GM23338 (cell line): ENCODE results near the gene KRT16. TPM values are rescaled to one million over a fixed set of nuclear protein-coding genes. Genes with fewer than 3 reads are reported as not detected.

Source experiments
- ATAC-seq: fragments of 200-7000 bp; cut with Tn5 transposase; 3 replicates; pipeline ENCODE4 v1.9.1; 2020
- DNase-seq: peaks from one replicate; pipeline ENCODE4 v3.0.0-alpha.2; 2015; ENCODE audit warnings: low spot score
- H2AFZ ChIP-seq: fragments of 200-600 bp; sonication (generic); 2 replicates; pipeline ENCODE4 v1.8.0; 2016; ENCODE audit warnings: antibody characterized with exemption, mild to moderate bottlenecking, moderate library complexity
- H3F3A ChIP-seq: fragments of 200-600 bp; sonication (generic); replicated peaks from 2 replicates; pipeline ENCODE4 v1.8.0; 2017; ENCODE audit warnings: antibody characterized with exemption, mixed run types, low read depth
- H3K27ac ChIP-seq: fragments of 200-600 bp; sonication (generic); 2 replicates; pipeline ENCODE4 v1.6.1; 2016; ENCODE audit warnings: low read depth
- H3K27me3 ChIP-seq: fragments of 200-600 bp; sonication (generic); 2 replicates; pipeline ENCODE4 v1.8.0; 2016; ENCODE audit warnings: mild to moderate bottlenecking, mixed run types, moderate library complexity; ENCODE audit not compliant: insufficient read depth
- H3K36me3 ChIP-seq: fragments of 200-600 bp; sonication (generic); 2 replicates; pipeline ENCODE4 v1.8.0; 2016; ENCODE audit warnings: mild to moderate bottlenecking; ENCODE audit not compliant: insufficient read depth
- H3K4me1 ChIP-seq: fragments of 200-600 bp; sonication (generic); 2 replicates; pipeline ENCODE4 v1.8.0; 2016; ENCODE audit warnings: mild to moderate bottlenecking, moderate library complexity; ENCODE audit not compliant: insufficient read depth
- H3K4me2 ChIP-seq: fragments of 200-600 bp; sonication (generic); 2 replicates; pipeline ENCODE4 v1.7.1; 2017; ENCODE audit warnings: mixed run types
- H3K4me3 ChIP-seq: fragments of 200-600 bp; sonication (generic); 2 replicates; pipeline ENCODE4 v1.6.1; 2016; ENCODE audit warnings: mixed run types
- H3K79me2 ChIP-seq: fragments of 200-600 bp; sonication (generic); replicated peaks from 2 replicates; pipeline ENCODE4 v1.8.0; 2017; ENCODE audit warnings: mild to moderate bottlenecking; ENCODE audit not compliant: insufficient read depth
- H3K9me2 ChIP-seq: fragments of 200-600 bp; sonication (generic); 2 replicates; pipeline ENCODE4 v1.8.0; 2017; ENCODE audit not compliant: insufficient read depth
- H4K20me1 ChIP-seq: fragments of 200-600 bp; sonication (generic); replicated peaks from 2 replicates; pipeline ENCODE4 v1.8.0; 2017; ENCODE audit warnings: mild to moderate bottlenecking; ENCODE audit not compliant: insufficient read depth
- H3K27ac Mint-ChIP-seq: 2 replicates; pipeline ENCODE4 v1.8.0; 2020; ENCODE audit warnings: inconsistent platforms, mild to moderate bottlenecking, moderate library complexity, mixed read lengths
- H3K27me3 Mint-ChIP-seq: 3 replicates; pipeline ENCODE4 v1.8.0; 2022; ENCODE audit warnings: low read depth, mild to moderate bottlenecking, moderate library complexity, mixed read lengths, inconsistent platforms; ENCODE audit not compliant: insufficient read depth, poor library complexity
- H3K36me3 Mint-ChIP-seq: 3 replicates; pipeline ENCODE4 v1.8.0; 2021; ENCODE audit warnings: low read depth, mild to moderate bottlenecking, inconsistent platforms, moderate library complexity, mixed read lengths
- H3K4me1 Mint-ChIP-seq: 3 replicates; pipeline ENCODE4 v1.8.0; 2020; ENCODE audit warnings: mild to moderate bottlenecking, inconsistent platforms, mixed read lengths
- H3K4me3 Mint-ChIP-seq: 3 replicates; pipeline ENCODE4 v1.8.0; 2021; ENCODE audit warnings: moderate library complexity, mild to moderate bottlenecking, inconsistent platforms, mixed read lengths
- H3K9me3 Mint-ChIP-seq: 3 replicates; pipeline ENCODE4 v1.8.0; 2020; ENCODE audit warnings: moderate library complexity, mild to moderate bottlenecking, inconsistent platforms, mixed read lengths
- CREB1 ChIP-seq: fragments of 250-450 bp; sonication (Bioruptor Pico); IDR thresholded peaks from 2 replicates; pipeline ENCODE4 v1.5.0; 2020; ENCODE audit warnings: low read depth, mild to moderate bottlenecking, moderate library complexity
- CTCF ChIP-seq, 2 experiments: fragments of 200-600 bp in 1 of 2; sonication (generic) in 1 of 2; conservative IDR thresholded peaks; 2 replicates each; pipeline versions ENCODE4 v1.5.1 to v1.6.1; 2016 to 2017; ENCODE audit warnings: antibody characterized with exemption in 2 of 2, low read depth in 2 of 2, mild to moderate bottlenecking in 2 of 2, moderate library complexity in 1 of 2
- ETS1 ChIP-seq: IDR thresholded peaks from 2 replicates; pipeline ENCODE4 v1.6.1; 2016; ENCODE audit warnings: antibody characterized with exemption
- EZH2 ChIP-seq: fragments of 200-600 bp; sonication (generic); IDR thresholded peaks from one replicate; pipeline ENCODE4 v1.8.0; 2017; ENCODE audit warnings: antibody characterized with exemption, mild to moderate bottlenecking, low read depth; ENCODE audit not compliant: unreplicated experiment
- EZH2phosphoT487 ChIP-seq: fragments of 200-600 bp; sonication (generic); IDR thresholded peaks from one replicate; pipeline ENCODE4 v1.8.1; 2018; ENCODE audit warnings: antibody characterized with exemption; ENCODE audit not compliant: unreplicated experiment
- JUNB ChIP-seq: IDR thresholded peaks from one replicate; pipeline ENCODE4 v1.6.1; 2016; ENCODE audit warnings: antibody characterized with exemption; ENCODE audit not compliant: unreplicated experiment
- NANOG ChIP-seq: IDR thresholded peaks from 2 replicates; pipeline ENCODE4 v1.6.1; 2016; ENCODE audit warnings: antibody characterized with exemption, borderline replicate concordance
- POLR2AphosphoS5 ChIP-seq: IDR thresholded peaks from 2 replicates; pipeline ENCODE4 v1.6.1; 2016; ENCODE audit warnings: antibody characterized with exemption, low read depth
- STAT1 ChIP-seq: IDR thresholded peaks from one replicate; pipeline ENCODE4 v1.6.1; 2016; ENCODE audit warnings: antibody characterized with exemption; ENCODE audit not compliant: unreplicated experiment
- ZNF114 ChIP-seq: fragments of 250-450 bp; sonication (Bioruptor Pico); IDR thresholded peaks from 2 replicates; pipeline ENCODE4 v1.5.0; 2020; ENCODE audit warnings: mild to moderate bottlenecking, moderate library complexity
- ZNF331 ChIP-seq: fragments of 250-450 bp; sonication (Bioruptor Pico); IDR thresholded peaks from 2 replicates; pipeline ENCODE4 v1.5.0; 2020; ENCODE audit warnings: low read depth, mild to moderate bottlenecking, moderate library complexity
- polyA plus RNA-seq: library from polyadenylated mRNA; unstranded; fragments of >200 nt; fragmentation: Nextera tagmentation; extraction: Ambion mirVana; gene quantifications from 2 replicates; pipeline ENCODE4 v1.2.1, GENCODE V29; 2016
- total RNA-seq: library from RNA; depleted of rRNA; stranded (reverse); fragments of >200 nt; shearing (Covaris generic); gene quantifications from 2 replicates; pipeline ENCODE4 v1.2.3, GENCODE V29; 2014
- TF ChIP-seq, protein P1 (sequence below): IDR thresholded peaks from one replicate; pipeline ENCODE4 v1.6.1; 2018; ENCODE audit warnings: antibody characterized with exemption; ENCODE audit not compliant: unreplicated experiment

Gene KRT16
- total and polyA plus RNA-seq, 2 experiments from 2014 or later = not detected

DNA sequence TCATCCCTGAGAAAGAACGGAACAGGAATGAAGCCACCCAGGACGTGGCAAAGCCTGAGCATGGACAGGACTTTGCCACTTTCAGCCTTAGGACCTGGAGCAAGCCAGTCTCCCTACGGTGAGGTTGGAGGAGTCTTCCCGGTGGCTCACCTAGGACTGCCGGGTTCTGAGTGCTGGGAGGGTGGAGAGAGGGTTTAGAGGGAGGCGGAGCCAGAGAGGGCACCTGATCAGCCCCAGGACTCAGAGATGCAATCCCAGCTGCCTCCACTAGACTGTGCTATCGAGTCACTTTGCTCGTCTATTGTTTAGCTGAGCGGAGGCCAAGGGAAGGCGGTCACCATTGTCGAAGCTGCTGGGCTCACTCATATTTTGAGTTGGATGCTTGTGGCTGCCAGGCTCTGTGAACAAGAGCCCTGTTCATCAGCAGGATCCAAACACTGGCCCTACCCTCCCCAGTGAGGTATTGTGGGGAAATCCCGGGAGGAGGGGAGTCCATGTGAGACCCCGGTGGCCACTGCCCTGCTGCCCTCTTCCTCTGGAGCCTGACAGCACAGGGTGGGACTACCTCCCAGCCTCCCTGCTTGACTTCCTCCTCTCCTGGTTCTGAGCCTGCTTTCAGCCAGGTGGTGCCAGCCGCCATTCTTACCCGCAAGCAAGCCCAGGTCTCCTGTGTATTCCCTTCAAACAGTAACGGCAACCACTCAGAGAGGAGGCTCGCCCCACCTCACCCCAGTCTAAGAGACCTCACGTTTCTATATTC, 32.9 kb downstream of the KRT16 start:
- Mint-ChIP-seq H3K4me1 (peaks cover 7% of the 10 kb centered on the region; the same call in 2 of the 3 replicates), H3K27me3 (peaks cover 17% of the 10 kb centered on the region), H3K36me3 (no peaks in the 10 kb centered on the region; the same call in 2 of the 3 replicates), H3K4me3 (peak overlapping the region; percentile 46; the same call in 2 of the 3 replicates), H3K27ac (no peak overlapping the region), H3K9me3 (peaks cover 3% of the 10 kb centered on the region; the same call in 1 of the 3 replicates)
- Histone ChIP-seq H2AFZ (peak overlapping the region; percentile 98), H3K27me3 (no peaks in the 10 kb centered on the region), H3K4me3 (peak overlapping the region; percentile 33), H3K9me2 (peaks cover 10% of the 10 kb centered on the region), H3K27ac (no peak overlapping the region), H3K4me1 (peaks cover 3% of the 10 kb centered on the region; the same call in 1 of the 2 replicates), H3K4me2 (peak overlapping the region; percentile 66), H3K36me3 (no peaks in the 10 kb centered on the region), H4K20me1 (no peaks in the 10 kb centered on the region), H3F3A (no peaks in the 10 kb centered on the region; the same call in 1 of the 2 replicates), H3K79me2 (no peaks in the 10 kb centered on the region)
- TF ChIP-seq CTCF (conservative IDR thresholded peaks at IDR 0.05; ENCODE audit: low read depth in 2 of 2) (peak; percentile 74 to 84), ZNF114 (CRISPR knock-in tag) (no peak), POLR2AphosphoS5 (peak; percentile 43; the same call in 1 of the 2 replicates), STAT1 (no peak), CREB1 (CRISPR knock-in tag) (no peak), ETS1 (no peak)
- peak; percentile 97 for DNase-seq
- ATAC-seq = peak; percentile 99

GRCh38 chr17:41578971-41579370, 33.6 kb downstream of the KRT16 start:
- Histone ChIP-seq H3K36me3 (no peaks in the 10 kb centered on the region), H3K4me2 (peak overlapping the region; percentile 63; the same call in 1 of the 2 replicates), H3K79me2 (no peaks in the 10 kb centered on the region), H4K20me1 (no peaks in the 10 kb centered on the region), H3K27ac (no peak overlapping the region), H3F3A (no peaks in the 10 kb centered on the region; the same call in 1 of the 2 replicates), H3K4me3 (no peak overlapping the region), H3K27me3 (no peaks in the 10 kb centered on the region), H3K9me2 (peaks cover 10% of the 10 kb centered on the region), H3K4me1 (peaks cover 3% of the 10 kb centered on the region; the same call in 1 of the 2 replicates), H2AFZ (peak overlapping the region; percentile 98; the same call in 1 of the 2 replicates)
- ATAC-seq (peak; percentile 8; the same call in 2 of the 3 replicates), DNase-seq (no peak)
- 0 out of 3 replicates have a peak overlapping the region, but pooled peaks have one; percentile 7 for H3K4me3 Mint-ChIP-seq
- H3K4me1 Mint-ChIP-seq = peaks cover 7% of the 10 kb centered on the region; the same call in 2 of the 3 replicates
- no peak overlapping the region for H3K27ac Mint-ChIP-seq
- H3K9me3 Mint-ChIP-seq = peaks cover 3% of the 10 kb centered on the region; the same call in 1 of the 3 replicates
- no peaks in the 10 kb centered on the region; the same call in 2 of the 3 replicates for H3K36me3 Mint-ChIP-seq
- H3K27me3 Mint-ChIP-seq = peaks cover 17% of the 10 kb centered on the region
- TF ChIP-seq STAT1 (no peak), JUNB (no peak), POLR2AphosphoS5 (no peak), CREB1 (CRISPR knock-in tag) (no peak), EZH2phosphoT487 (no peak), EZH2 (no peak), ZNF114 (CRISPR knock-in tag) (no peak), CTCF (conservative IDR thresholded peaks at IDR 0.05; ENCODE audit: low read depth in 2 of 2) (no peak), ZNF331 (CRISPR knock-in tag) (no peak), NANOG (no peak)
- TF ChIP-seq, protein P1, sequence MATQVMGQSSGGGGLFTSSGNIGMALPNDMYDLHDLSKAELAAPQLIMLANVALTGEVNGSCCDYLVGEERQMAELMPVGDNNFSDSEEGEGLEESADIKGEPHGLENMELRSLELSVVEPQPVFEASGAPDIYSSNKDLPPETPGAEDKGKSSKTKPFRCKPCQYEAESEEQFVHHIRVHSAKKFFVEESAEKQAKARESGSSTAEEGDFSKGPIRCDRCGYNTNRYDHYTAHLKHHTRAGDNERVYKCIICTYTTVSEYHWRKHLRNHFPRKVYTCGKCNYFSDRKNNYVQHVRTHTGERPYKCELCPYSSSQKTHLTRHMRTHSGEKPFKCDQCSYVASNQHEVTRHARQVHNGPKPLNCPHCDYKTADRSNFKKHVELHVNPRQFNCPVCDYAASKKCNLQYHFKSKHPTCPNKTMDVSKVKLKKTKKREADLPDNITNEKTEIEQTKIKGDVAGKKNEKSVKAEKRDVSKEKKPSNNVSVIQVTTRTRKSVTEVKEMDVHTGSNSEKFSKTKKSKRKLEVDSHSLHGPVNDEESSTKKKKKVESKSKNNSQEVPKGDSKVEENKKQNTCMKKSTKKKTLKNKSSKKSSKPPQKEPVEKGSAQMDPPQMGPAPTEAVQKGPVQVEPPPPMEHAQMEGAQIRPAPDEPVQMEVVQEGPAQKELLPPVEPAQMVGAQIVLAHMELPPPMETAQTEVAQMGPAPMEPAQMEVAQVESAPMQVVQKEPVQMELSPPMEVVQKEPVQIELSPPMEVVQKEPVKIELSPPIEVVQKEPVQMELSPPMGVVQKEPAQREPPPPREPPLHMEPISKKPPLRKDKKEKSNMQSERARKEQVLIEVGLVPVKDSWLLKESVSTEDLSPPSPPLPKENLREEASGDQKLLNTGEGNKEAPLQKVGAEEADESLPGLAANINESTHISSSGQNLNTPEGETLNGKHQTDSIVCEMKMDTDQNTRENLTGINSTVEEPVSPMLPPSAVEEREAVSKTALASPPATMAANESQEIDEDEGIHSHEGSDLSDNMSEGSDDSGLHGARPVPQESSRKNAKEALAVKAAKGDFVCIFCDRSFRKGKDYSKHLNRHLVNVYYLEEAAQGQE = no peak
